Osteoblast (primary cell): ENCODE results near the gene OR10C1. TPM values are rescaled to one million over a fixed set of nuclear protein-coding genes. Genes with fewer than 3 reads are reported as not detected.

Experiments used
- DNase-seq: peaks from one replicate; pipeline ENCODE4 v3.0.0; 2011; ENCODE audit warnings: low spot score, mixed read lengths; ENCODE audit not compliant: insufficient read length; ENCODE audit errors: missing footprints
- H2AFZ ChIP-seq: 2 replicates; pipeline ENCODE4 v1.6.0; 2011; ENCODE audit warnings: mild to moderate bottlenecking, low read length
- H3K27ac ChIP-seq: 2 replicates; pipeline ENCODE4 v1.5.1; 2011; ENCODE audit warnings: mild to moderate bottlenecking, low read depth, low read length, moderate library complexity
- H3K27me3 ChIP-seq: 2 replicates; pipeline ENCODE4 v1.6.0; 2012; ENCODE audit warnings: mild to moderate bottlenecking, control low read depth, inconsistent platforms, low read length, moderate library complexity; ENCODE audit not compliant: insufficient read depth
- H3K36me3 ChIP-seq: 2 replicates; pipeline ENCODE4 v1.5.1; 2011; ENCODE audit warnings: mild to moderate bottlenecking, low read length, control low read depth, moderate library complexity; ENCODE audit not compliant: insufficient read depth
- H3K4me1 ChIP-seq: 2 replicates; pipeline ENCODE4 v1.5.1; 2011; ENCODE audit warnings: mild to moderate bottlenecking, low read length, control low read depth, moderate library complexity; ENCODE audit not compliant: insufficient read depth
- H3K4me2 ChIP-seq: 2 replicates; pipeline ENCODE4 v1.6.0; 2011; ENCODE audit warnings: mild to moderate bottlenecking, low read length; ENCODE audit not compliant: insufficient read depth
- H3K4me3 ChIP-seq: fragments of 200-600 bp; sonication (generic); 3 replicates; pipeline ENCODE4 v1.5.1; 2012; ENCODE audit warnings: mild to moderate bottlenecking, low read length, inconsistent platforms; ENCODE audit not compliant: insufficient read depth
- H3K79me2 ChIP-seq: 2 replicates; pipeline ENCODE4 v1.6.0; 2012; ENCODE audit warnings: mild to moderate bottlenecking, low read length, control low read depth, inconsistent platforms; ENCODE audit not compliant: insufficient read depth
- H3K9me3 ChIP-seq: 2 replicates; pipeline ENCODE4 v1.5.1; 2011; ENCODE audit warnings: low read depth, low read length, control low read depth
- H4K20me1 ChIP-seq: 2 replicates; pipeline ENCODE4 v1.6.0; 2012; ENCODE audit warnings: mild to moderate bottlenecking, low read length, control low read depth; ENCODE audit not compliant: insufficient read depth
- total RNA-seq: library from RNA; depleted of rRNA; stranded (reverse); fragments of >200 nt; gene quantifications from 2 replicates; pipeline ENCODE4 v1.2.3, GENCODE V29; 2012
- TF ChIP-seq, protein P1 (sequence below): IDR thresholded peaks from 2 replicates; pipeline ENCODE4 v1.5.1; 2011; ENCODE audit warnings: mild to moderate bottlenecking, low read depth, low read length, moderate library complexity; ENCODE audit errors: extremely low read depth

Gene OR10C1
- total RNA-seq, 1 donor = not detected

DNA sequence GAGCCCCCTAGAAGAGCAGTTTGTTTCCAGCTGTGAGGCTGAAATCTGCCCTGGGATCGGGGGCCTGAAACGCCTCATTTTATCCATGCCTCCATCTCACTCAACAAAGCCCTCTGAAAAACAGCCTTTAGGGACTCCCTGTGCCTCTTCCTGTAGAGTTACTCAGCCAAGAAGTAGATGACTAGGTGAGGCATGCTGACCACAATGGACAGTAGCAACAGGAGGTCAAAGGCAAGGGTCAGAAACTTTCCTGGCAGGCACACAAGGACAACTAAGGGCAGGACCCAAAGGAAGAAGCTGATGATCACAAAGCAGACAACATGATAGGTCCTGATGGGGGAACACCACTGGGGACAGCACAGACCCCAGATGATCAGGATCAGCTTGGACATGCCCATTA lies 35.9 kb downstream of the OR10C1 start:
- TF ChIP-seq, protein P1, sequence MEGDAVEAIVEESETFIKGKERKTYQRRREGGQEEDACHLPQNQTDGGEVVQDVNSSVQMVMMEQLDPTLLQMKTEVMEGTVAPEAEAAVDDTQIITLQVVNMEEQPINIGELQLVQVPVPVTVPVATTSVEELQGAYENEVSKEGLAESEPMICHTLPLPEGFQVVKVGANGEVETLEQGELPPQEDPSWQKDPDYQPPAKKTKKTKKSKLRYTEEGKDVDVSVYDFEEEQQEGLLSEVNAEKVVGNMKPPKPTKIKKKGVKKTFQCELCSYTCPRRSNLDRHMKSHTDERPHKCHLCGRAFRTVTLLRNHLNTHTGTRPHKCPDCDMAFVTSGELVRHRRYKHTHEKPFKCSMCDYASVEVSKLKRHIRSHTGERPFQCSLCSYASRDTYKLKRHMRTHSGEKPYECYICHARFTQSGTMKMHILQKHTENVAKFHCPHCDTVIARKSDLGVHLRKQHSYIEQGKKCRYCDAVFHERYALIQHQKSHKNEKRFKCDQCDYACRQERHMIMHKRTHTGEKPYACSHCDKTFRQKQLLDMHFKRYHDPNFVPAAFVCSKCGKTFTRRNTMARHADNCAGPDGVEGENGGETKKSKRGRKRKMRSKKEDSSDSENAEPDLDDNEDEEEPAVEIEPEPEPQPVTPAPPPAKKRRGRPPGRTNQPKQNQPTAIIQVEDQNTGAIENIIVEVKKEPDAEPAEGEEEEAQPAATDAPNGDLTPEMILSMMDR = no peak
- H3K27me3 ChIP-seq = no peaks in the 10 kb centered on the region
- no peaks in the 10 kb centered on the region for H3K79me2 ChIP-seq
- DNase-seq = no peak
- H3K36me3 ChIP-seq = no peaks in the 10 kb centered on the region
- no peak overlapping the region for H2AFZ ChIP-seq
- H3K9me3 ChIP-seq = no peaks in the 10 kb centered on the region
- H3K27ac ChIP-seq = no peak overlapping the region
- H3K4me3 ChIP-seq = no peak overlapping the region
- H3K4me1 ChIP-seq = no peaks in the 10 kb centered on the region
- H4K20me1 ChIP-seq = no peaks in the 10 kb centered on the region
- H3K4me2 ChIP-seq = no peak overlapping the region

DNA sequence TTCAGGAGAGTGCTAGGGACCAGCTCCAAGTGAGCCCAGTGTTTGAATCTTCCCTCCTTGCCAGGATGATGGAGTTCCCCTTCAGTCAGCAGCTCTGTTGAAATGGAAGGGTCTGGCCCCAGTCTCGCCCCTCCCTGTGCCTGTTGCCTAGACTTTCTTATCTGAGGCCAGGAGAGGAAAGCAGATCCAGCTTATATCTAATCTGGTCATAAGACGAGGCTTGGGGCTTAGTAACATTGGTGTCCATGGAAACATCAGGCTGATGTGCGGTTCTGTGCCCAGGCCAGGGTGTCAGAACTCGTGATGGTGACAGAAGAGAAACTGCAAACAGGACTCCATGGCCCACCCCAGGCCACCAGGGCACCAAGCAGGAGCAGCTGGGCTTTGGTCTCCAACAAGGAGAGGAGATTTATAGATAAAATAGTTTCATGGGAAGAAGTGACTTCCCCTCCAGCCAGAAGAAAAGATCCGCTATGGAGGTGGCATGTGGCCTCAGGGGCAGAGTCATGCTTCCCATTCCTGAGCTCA lies 38.9 kb downstream of the OR10C1 start:
- Histone ChIP-seq H3K9me3 (no peaks in the 10 kb centered on the region), H4K20me1 (no peaks in the 10 kb centered on the region), H3K4me1 (no peaks in the 10 kb centered on the region), H2AFZ (no peak overlapping the region), H3K36me3 (no peaks in the 10 kb centered on the region), H3K79me2 (no peaks in the 10 kb centered on the region), H3K4me2 (no peak overlapping the region), H3K4me3 (no peak overlapping the region), H3K27me3 (no peaks in the 10 kb centered on the region), H3K27ac (no peak overlapping the region)
- TF ChIP-seq, protein P1 = no peak
- DNase-seq = no peak

DNA sequence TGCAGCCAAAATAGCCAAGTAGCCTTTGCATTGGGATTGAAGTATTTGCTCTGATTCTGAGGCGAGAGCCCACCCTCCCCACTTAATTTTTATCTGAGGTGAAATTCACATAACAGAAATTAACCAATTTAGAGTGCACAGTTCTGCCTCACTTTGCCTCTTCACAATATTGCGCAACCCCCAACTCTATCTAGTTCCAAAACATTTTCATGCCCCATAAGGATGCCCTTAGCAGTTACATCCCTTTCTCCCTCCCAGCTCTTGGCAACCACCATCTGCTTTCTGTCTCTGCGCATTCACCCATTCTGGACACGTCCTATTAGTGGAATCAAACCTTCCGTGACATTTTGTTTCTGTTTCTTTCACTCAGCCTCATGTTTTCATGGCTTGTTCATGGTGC lies 39.6 kb downstream of the OR10C1 start:
- H3K9me3 ChIP-seq = no peaks in the 10 kb centered on the region
- no peaks in the 10 kb centered on the region for H4K20me1 ChIP-seq
- no peak overlapping the region for H3K4me2 ChIP-seq
- no peaks in the 10 kb centered on the region for H3K79me2 ChIP-seq
- H3K36me3 ChIP-seq = no peaks in the 10 kb centered on the region
- no peaks in the 10 kb centered on the region for H3K4me1 ChIP-seq
- H3K27ac ChIP-seq = no peak overlapping the region
- no peak for DNase-seq
- no peaks in the 10 kb centered on the region for H3K27me3 ChIP-seq
- TF ChIP-seq, protein P1 = no peak
- H3K4me3 ChIP-seq = no peak overlapping the region
- H2AFZ ChIP-seq = no peak overlapping the region

DNA sequence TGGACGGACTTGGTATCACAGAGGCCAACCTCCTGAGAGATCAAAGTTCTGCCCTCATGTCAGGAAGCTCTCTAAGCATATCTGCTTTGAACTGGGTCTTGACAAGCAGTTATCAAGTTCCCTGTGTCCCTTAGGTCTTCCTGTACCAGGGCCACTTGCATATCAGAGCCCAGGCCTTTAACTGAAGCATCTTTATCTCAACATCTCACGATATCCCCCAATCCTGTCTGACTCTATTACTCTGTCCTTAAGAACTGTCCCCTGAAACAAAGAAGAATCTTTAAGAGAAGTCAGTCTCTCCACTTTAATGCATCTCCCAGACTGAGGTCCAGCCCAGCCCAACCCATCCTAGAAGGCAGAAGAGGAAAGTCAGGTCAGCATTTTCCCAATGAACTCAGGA lies 40.5 kb downstream of the OR10C1 start:
- no peaks in the 10 kb centered on the region for H3K36me3 ChIP-seq
- TF ChIP-seq, protein P1 = no peak
- no peak overlapping the region for H3K4me3 ChIP-seq
- no peaks in the 10 kb centered on the region for H3K4me1 ChIP-seq
- H3K4me2 ChIP-seq = no peak overlapping the region
- no peaks in the 10 kb centered on the region for H4K20me1 ChIP-seq
- H3K79me2 ChIP-seq = no peaks in the 10 kb centered on the region
- no peaks in the 10 kb centered on the region for H3K27me3 ChIP-seq
- no peak for DNase-seq
- H3K9me3 ChIP-seq = no peaks in the 10 kb centered on the region
- no peak overlapping the region for H3K27ac ChIP-seq
- no peak overlapping the region for H2AFZ ChIP-seq
